Testis (tissue), 3 donors: ENCODE measurements around the gene COX10. TPM values are rescaled to one million over a fixed set of nuclear protein-coding genes. Genes with fewer than 3 reads are reported as not detected.

Source experiments
- DNase-seq: peaks from one replicate; pipeline ENCODE4 v3.0.0-alpha.2; 2019
- H3K27ac ChIP-seq, 2 donors: fragments of 200-600 bp; sonication (generic); one replicate each; pipeline ENCODE4 v1.5.1; 2019
- H3K27me3 ChIP-seq: fragments of 200-600 bp; sonication (generic); one replicate; pipeline ENCODE4 v1.5.1; 2019
- H3K36me3 ChIP-seq: fragments of 200-600 bp; sonication (generic); one replicate; pipeline ENCODE4 v1.5.1; 2017; ENCODE audit warnings: low read depth; ENCODE audit errors: missing control alignments
- H3K4me1 ChIP-seq: fragments of 200-600 bp; sonication (generic); one replicate; pipeline ENCODE4 v1.5.1; 2019
- H3K4me3 ChIP-seq, 2 donors: fragments of 200-600 bp; sonication (generic); one replicate each; pipeline ENCODE4 v1.5.1; 2017 to 2019
- H3K9me3 ChIP-seq: fragments of 200-600 bp; sonication (generic); one replicate; pipeline ENCODE4 v1.5.1; 2017
- CTCF ChIP-seq, 3 experiments: fragments of 450-650 bp in 2 of 3; fragments of 200-600 bp in 1 of 3; sonication (generic) in 1 of 3; IDR thresholded peaks; one replicate each; pipeline ENCODE4 v1.5.1; 2016 to 2019; ENCODE audit warnings: antibody characterized with exemption in 3 of 3, mild to moderate bottlenecking in 2 of 3, moderate library complexity in 1 of 3
- POLR2A ChIP-seq: fragments of 450-650 bp; IDR thresholded peaks from one replicate; pipeline ENCODE4 v1.6.1; 2017; ENCODE audit warnings: antibody characterized with exemption, mild to moderate bottlenecking, moderate library complexity
- WGBS, 2 donors: methylation state at CpG; one replicate each; pipeline ENCODE4 v1.1.5; 2018; 5-methylcytosine and 5-hydroxymethylcytosine counted together
- intact Hi-C: fragments of 100-400 bp; cut with DNase I; formaldehyde crosslinking; loops from one replicate; pipeline ENCODE4 v1.15.1; 2023; ENCODE audit warnings: low total_unique reads
- polyA plus RNA-seq: library from polyadenylated mRNA; stranded (reverse); fragments of 350-450 nt; fragmentation: Illumina TruSeq; extraction: RNeasy Lipid Tissue Mini Kit (QIAGEN cat#74804); gene quantifications from one replicate; pipeline ENCODE4 v1.2.3, GENCODE V29; 2014; ENCODE audit warnings: low read depth, low replicate concordance; ENCODE audit not compliant: insufficient read depth
- total RNA-seq, 2 donors: library from RNA; depleted of rRNA; stranded (reverse); fragments of >200 nt; gene quantifications; one replicate each; pipeline ENCODE4 v1.2.3, GENCODE V29; 2016

Gene COX10
- total and polyA plus RNA-seq, 3 donors from 2014 or later, result 44.9 to 51.0 (median 50.6) TPM

GRCh38 chr17:14057591-14057990, 11.7 kb upstream of the COX10 start:
- TF ChIP-seq CTCF (IDR thresholded peaks at IDR 0.05) (no peak), POLR2A (no peak)
- Histone ChIP-seq H3K36me3 (no peaks in the 10 kb centered on the region), H3K9me3 (no peaks in the 10 kb centered on the region), H3K27me3 (no peaks in the 10 kb centered on the region), H3K27ac (no peak overlapping the region), H3K4me3 (no peak overlapping the region), H3K4me1 (no peaks in the 10 kb centered on the region)
- DNase-seq, result no peak
- intact Hi-C loops, result no loop called here

- 89 to 96% methylated on average over 2 of the region's 2 CpGs for WGBS, 2 donors
- intact Hi-C loops, result no loop called here
- H3K4me1 ChIP-seq, result no peaks in the 10 kb centered on the region
- no peak overlapping the region for H3K4me3 ChIP-seq
- no peaks in the 10 kb centered on the region for H3K27me3 ChIP-seq
- H3K36me3 ChIP-seq, result no peaks in the 10 kb centered on the region
- no peaks in the 10 kb centered on the region for H3K9me3 ChIP-seq
- H3K27ac ChIP-seq, result no peak overlapping the region
- TF ChIP-seq POLR2A (no peak), CTCF (IDR thresholded peaks at IDR 0.05) (no peak)
- no peak for DNase-seq
Observed at GRCh38 chr17:14058051-14058450, 11.3 kb upstream of the COX10 start.

GRCh38 chr17:14060706-14061105, 8.6 kb upstream of the COX10 start:
- Histone ChIP-seq H3K36me3 (no peaks in the 10 kb centered on the region), H3K27ac (no peak overlapping the region), H3K27me3 (no peaks in the 10 kb centered on the region), H3K4me3 (no peak overlapping the region), H3K9me3 (no peaks in the 10 kb centered on the region), H3K4me1 (no peaks in the 10 kb centered on the region)
- WGBS, 2 donors, result 90 to 96% methylated on average over 1 of the region's 1 CpG
- no peak for TF ChIP-seq POLR2A
- TF ChIP-seq CTCF (IDR thresholded peaks at IDR 0.05), result no peak
- intact Hi-C loops, result no loop called here
- no peak for DNase-seq

- DNase-seq, result no peak
- Histone ChIP-seq H3K4me3 (no peak overlapping the region), H3K36me3 (no peaks in the 10 kb centered on the region), H3K27ac (no peak overlapping the region), H3K4me1 (no peaks in the 10 kb centered on the region), H3K27me3 (no peaks in the 10 kb centered on the region), H3K9me3 (no peaks in the 10 kb centered on the region)
- 83 to 88% methylated on average over 10 of the region's 10 CpGs for WGBS, 2 donors
- no peak for TF ChIP-seq CTCF (IDR thresholded peaks at IDR 0.05)
- no peak for TF ChIP-seq POLR2A
- intact Hi-C loops, result no loop called here
Observed at GRCh38 chr17:14061666-14062560, 7.4 kb upstream of the COX10 start.

- intact Hi-C loops, result no loop called here
- no peak for DNase-seq
- TF ChIP-seq CTCF (IDR thresholded peaks at IDR 0.05) (no peak), POLR2A (no peak)
- Histone ChIP-seq H3K36me3 (no peaks in the 10 kb centered on the region), H3K27ac (no peak overlapping the region), H3K4me3 (no peak overlapping the region), H3K9me3 (no peaks in the 10 kb centered on the region), H3K27me3 (no peaks in the 10 kb centered on the region), H3K4me1 (peaks cover 9% of the 10 kb centered on the region)
- 86 to 92% methylated on average over 1 of the region's 1 CpG for WGBS, 2 donors
Observed at GRCh38 chr17:14067347-14067746, 2.0 kb upstream of the COX10 start.
